GM21528 (cell line): Measurements from ENCODE around the gene ARF1.

Source experiments
- ATAC-seq: cut with Tn5 transposase; IDR thresholded peaks from one replicate; pipeline ENCODE4 v1.9.1; 2021; ENCODE audit warnings: mild to moderate bottlenecking, moderate library complexity; ENCODE audit not compliant: unreplicated experiment, low FRiP score

Gene ARF1

DNA sequence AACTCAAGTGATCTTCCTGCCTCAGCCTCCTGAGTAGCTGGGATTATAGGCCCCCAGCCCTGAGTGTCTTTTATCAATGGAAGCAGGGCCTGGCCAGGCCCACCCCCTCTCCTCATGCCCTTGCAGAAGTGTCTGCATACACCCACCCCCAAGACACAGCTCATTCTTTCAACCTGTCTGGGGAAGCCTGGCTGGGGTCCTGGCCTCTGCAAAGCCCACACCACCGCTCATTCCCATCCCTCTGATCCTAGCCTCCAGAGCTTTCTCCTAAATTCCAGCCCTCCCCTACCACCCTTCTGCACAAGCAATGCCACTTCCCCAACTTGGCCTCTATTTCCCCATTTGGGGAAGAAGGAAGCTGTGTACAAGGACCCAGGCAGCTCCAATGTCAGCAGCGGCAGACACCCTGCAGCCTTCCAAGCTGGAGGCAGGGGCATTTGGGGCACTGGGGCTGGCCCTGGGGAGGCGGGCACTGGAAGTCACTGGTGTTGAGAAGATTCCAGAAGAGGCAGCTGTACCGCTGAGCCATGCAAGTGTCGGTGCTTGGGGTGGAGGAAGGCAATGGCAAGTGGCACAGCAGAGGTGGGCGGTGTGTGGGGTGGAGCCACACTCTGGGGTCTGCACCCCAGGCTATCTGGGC, 33.7 kb upstream of the ARF1 start:
- ATAC-seq = no peak

DNA sequence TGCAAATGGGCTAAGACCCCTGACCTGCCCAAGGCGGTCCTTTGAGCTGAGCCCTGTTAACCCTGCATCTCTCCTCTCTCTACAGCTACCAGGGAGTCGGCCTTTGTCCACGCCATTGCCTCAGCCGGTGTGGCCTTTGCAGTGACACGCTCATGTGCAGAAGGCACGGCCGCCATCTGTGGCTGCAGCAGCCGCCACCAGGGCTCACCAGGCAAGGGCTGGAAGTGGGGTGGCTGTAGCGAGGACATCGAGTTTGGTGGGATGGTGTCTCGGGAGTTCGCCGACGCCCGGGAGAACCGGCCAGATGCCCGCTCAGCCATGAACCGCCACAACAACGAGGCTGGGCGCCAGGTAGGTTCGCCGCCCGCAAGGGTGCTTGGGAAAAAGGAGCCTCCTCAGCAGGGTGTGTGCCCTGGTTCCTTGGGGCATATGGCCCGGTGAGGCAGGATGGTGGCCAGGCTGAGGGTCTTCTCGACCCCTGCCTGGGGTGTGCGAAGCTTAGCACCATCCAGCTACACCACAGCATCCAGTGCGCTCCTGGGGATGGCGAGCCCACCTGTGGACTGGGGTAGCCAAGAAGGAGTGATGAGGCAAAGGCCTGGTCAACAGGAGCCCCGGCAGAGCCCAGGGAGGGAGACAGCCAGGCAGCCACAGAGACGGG, 31.8 kb upstream of the ARF1 start:
- no peak for ATAC-seq

DNA sequence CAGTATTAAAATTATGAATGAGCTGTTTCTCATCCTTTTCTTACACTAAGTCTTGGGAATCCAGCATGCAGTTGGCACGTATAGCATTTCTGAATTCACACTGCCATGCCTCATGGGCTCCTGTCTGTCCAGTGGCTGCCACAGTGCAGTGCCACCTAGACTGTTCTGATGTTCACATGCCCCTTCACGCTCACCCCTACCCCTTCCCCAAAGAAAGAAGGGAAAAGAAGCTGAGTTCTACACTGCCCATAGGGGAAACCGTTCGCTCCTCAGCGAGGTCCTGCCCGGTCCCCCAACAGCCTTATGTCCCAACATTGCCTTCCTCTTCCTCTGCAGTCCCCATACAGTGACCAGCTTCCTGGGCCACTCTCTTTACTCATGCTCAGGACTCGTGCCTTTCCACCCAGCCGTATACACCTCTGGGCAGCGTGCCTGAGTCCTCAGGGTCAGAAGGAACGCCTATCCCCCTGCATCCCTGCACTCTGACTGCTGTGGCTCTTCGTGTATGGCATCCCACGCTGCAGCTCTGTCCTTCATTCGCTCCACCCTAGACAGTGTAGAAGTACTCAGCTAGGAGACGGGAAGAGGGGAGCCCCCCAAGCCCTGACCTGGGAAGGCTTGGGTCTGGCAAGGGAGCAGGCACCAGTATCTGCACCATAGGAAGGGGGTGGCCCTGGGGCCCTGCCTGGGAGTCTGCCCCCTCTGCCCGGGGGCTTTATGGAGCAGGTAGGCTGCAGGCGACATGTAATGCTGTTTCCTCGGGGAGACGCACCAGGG, 24.1 kb upstream of the ARF1 start:
- no peak for ATAC-seq

GRCh38 chr1:228058949-228059633, 23.4 kb upstream of the ARF1 start:
- no peak for ATAC-seq

- ATAC-seq = no peak
Observed at GRCh38 chr1:228059634-228060457, 22.7 kb upstream of the ARF1 start.

GRCh38 chr1:228060458-228061190, 21.9 kb upstream of the ARF1 start:
- no peak for ATAC-seq

DNA sequence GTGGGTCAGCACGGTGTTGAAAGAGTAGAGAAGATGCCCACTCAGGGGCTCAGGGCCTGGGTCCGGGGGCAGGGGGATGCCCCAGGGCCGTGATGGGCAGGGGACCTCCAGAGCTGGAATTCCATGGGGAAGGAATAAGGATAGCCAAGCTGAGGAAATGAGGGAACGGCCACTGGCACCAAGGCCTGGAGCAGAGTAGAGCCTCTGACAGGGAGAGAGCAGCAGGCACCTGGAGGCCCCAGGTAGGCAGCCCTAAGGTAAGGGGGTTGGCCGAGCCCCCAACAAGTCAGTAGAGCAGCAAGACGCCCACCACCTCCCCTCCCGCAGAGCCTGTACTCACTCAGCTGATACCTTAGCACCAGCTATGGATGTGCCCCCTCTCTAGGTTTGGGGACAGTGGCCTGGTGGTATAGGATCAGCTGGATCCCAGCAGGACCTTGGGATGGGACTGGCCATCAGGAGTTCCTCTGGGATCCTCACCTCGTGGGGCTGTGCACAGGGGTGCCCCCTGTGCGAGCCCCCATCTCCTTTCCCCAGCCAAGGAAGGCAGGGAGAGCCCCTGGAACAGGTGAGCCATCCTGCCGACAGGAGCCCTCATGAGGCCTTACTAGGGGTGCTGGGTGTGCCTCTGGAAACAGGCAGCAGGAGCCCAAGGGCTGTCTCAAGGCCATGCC, 21.0 kb upstream of the ARF1 start:
- ATAC-seq = no peak

DNA sequence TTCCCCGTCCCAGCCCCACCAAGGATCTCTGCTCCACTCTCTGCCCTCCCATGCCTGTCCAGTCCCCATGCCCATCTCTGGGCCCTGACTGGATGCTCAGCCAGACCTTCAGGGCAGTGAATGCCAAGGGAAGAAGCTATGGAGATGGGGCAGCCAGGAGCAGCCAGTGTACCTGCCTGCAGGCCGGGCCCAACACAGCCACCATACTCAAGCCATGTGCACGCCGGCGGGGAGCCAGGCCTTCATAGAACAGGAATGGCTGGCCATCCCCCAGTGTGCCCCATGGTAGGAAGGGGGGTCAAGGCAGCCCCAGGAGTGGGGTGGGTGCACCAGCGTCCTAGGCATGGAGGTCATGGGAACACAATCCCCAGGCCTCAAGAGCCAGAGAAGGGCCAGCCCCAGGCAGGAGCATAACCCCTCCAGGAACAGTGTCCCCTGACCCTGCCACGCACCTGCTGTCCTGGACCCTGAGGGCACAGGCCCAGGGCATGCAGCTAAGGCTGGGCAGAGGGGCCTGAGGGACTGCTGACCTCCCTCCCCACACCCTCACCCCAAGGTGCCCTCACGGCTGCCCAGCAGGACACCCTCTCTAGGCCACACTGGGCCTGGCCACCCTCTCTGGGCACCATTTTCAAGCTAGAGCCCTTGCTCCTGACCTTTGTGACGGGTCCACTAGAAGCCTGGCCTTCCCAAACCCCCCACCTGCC, 20.3 kb upstream of the ARF1 start:
- ATAC-seq = no peak

GRCh38 chr1:228062812-228063211, 19.7 kb upstream of the ARF1 start:
- no peak for ATAC-seq

- ATAC-seq = no peak
Observed at GRCh38 chr1:228063251-228064191, 19.0 kb upstream of the ARF1 start.

- no peak for ATAC-seq
Observed at GRCh38 chr1:228064296-228064695, 18.2 kb upstream of the ARF1 start.

GRCh38 chr1:228064741-228065542, 17.6 kb upstream of the ARF1 start:
- ATAC-seq = no peak

- ATAC-seq = no peak
Observed at GRCh38 chr1:228065543-228066347, 16.8 kb upstream of the ARF1 start.

DNA sequence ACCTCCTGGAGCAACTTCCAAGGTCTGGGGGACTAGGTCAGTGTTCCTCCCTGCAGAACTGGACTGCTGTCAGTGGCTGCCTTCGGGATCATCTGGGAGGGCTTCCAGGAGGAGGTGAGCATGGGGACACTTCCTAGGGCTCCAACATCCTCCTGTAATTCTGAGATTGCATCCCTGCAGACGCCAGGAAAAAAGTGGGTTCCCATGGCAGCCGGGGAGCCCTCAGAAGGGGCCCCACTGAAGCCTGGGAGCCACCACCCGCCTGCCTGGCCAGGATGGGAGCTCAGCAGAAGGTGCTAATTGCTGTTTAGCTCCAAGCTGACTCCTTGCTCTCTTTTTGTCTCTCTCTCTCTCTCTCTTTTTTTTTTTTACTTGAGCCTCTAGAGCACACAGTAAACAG, 16.1 kb upstream of the ARF1 start:
- no peak for ATAC-seq

DNA sequence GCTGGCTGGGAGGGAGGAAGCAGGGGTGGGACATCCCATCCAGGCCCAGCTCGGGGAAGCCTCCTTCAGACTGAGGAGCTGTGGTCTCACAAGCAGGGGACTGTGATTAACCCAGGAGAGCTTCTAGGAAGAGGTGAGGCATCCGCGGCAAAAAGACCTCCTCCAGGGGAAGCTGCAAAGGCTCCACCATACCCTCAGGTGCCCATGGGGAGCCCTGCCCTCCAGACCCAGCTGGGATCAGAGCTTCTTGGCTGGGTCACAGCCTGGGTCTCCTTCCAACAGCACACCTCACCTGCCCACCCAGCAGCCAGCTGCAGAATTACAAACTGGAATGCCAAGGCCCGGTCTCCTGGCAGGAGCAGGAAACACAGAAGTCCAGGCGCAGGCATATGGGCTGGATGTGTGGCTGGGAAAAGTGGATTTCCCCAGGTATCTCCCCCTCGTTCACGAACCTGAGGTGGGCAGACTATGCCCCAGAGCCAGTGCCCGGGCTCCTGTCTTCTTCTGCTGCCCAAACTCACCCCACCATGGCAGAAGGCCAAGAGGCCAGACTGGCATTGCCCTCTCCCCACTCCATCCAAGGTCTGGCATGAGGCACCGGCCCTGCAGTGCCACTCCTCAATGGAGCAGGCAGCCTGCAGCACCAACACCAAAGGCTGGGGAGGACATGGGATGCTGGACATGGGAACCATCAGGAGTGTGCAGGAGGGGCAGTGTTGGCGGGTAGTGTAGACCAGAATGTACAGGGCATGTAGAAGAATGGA, 15.4 kb upstream of the ARF1 start:
- ATAC-seq = no peak
